ENCODE data around the gene CAMK1D. TPM values are rescaled to one million over a fixed set of nuclear protein-coding genes. Genes with fewer than 3 reads are reported as not detected.

Gene CAMK1D
- total and polyA plus RNA-seq, 2 of the 4 experiments (the other 2 are of a cell fraction) = 5.0 to 5.3 TPM

- 60% methylated on average over 1 of the region's 10 CpGs; no CpG with 5 or more reads in 1 of the 2 experiments for WGBS, 2 experiments (ENCODE audit: extremely low coverage in 2 of 2, insufficient read length in 1 of 2)
- intact Hi-C loops (cut with micrococcal nuclease) (no loop called here), dilution Hi-C loops (cut with HindIII; ENCODE audit: low sequenced_read_pairs, unreplicated experiment) (no loop called here), in situ Hi-C loops (cut with MboI; ENCODE audit: low sequenced_read_pairs) (no loop called here)
- peak overlapping the region; percentile 87 for H4K5ac ChIP-seq (ENCODE audit: low read depth, low read length)
- 0 out of 2 replicates have a peak overlapping the region, but pooled peaks have one; percentile 16 for H2BK120ac ChIP-seq (ENCODE audit: low read depth, low read length)
- TF ChIP-seq RCOR1 (IDR thresholded peaks at IDR 0.05; ENCODE audit: insufficient replicate concordance, low read length) (no peak), MAZ (IDR thresholded peaks at IDR 0.05; ENCODE audit: borderline replicate concordance, low read depth, low read length) (peak; percentile 18; the same call in 1 of the 2 replicates)
- no peak overlapping the region for H2AK5ac ChIP-seq (ENCODE audit: low read depth, low read length)
- peak; percentile 95 for ATAC-seq (ENCODE audit: low read depth)
- peaks cover 2% of the 10 kb centered on the region; the same call in 1 of the 2 replicates for H3K9me1 ChIP-seq (ENCODE audit: insufficient read depth, low read length)
- H3K36me3 ChIP-seq (ENCODE audit: control insufficient read depth, insufficient read depth, low read length) = no peaks in the 10 kb centered on the region
- H3K4me2 ChIP-seq (ENCODE audit: low read depth, low read length) = peak overlapping the region; percentile 59
- peak; percentile 64 for DNase-seq
- H3K9me3 ChIP-seq (ENCODE audit: control insufficient read depth, insufficient read depth, low read length) = no peaks in the 10 kb centered on the region
- H3K4ac ChIP-seq (ENCODE audit: low read depth, low read length) = no peak overlapping the region
- no peaks in the 10 kb centered on the region for H3K79me1 ChIP-seq (ENCODE audit: low read depth in 1 of 2, low read length in 2 of 2)
- peak overlapping the region; percentile 78 for H3K18ac ChIP-seq (ENCODE audit: low read depth, low read length)
- no peaks in the 10 kb centered on the region for H3K27me3 ChIP-seq (ENCODE audit: control insufficient read depth, insufficient read depth, low read length)
- POLR2A ChIA-PET (ENCODE audit: unreplicated experiment) = no interaction called here
- H4K8ac ChIP-seq (ENCODE audit: low read depth in 2 of 2, low read length in 2 of 2) = peak overlapping the region in 1 of 2 experiments; percentile 15; a peak in 2 of 4 replicates
- no peak overlapping the region for H3K4me3 ChIP-seq (ENCODE audit: insufficient read depth, low read depth, low read length)
- no peak overlapping the region for H3K9ac ChIP-seq (ENCODE audit: low read depth, low read length)
- peak overlapping the region; percentile 15; the same call in 1 of the 3 replicates for H2BK15ac ChIP-seq (ENCODE audit: low read depth, low read length)
- H3K56ac ChIP-seq (ENCODE audit: extremely low read depth, insufficient read depth, low read length) = no peak overlapping the region
- CTCF ChIA-PET = interaction anchor here (1.3 kb wide), 1 partner anchor 16 kb away, joined by 4 read pairs; no protein-coding TSS in a partner anchor
- H2AFZ ChIP-seq (replicated peaks; ENCODE audit: low read length, poor library complexity) = peak overlapping the region; percentile 52
- 0 out of 2 replicates have a peak overlapping the region, but pooled peaks have one; percentile 11 for H2BK20ac ChIP-seq (ENCODE audit: low read depth, low read length)
- H2BK5ac ChIP-seq (ENCODE audit: low read depth, low read length, poor library complexity, severe bottlenecking) = peak overlapping the region; percentile 49
- peak overlapping the region; percentile 15; the same call in 1 of the 2 replicates for H3K27ac ChIP-seq (ENCODE audit: insufficient read depth, low read length)
- H4K20me1 ChIP-seq (ENCODE audit: insufficient read depth, low read length) = no peaks in the 10 kb centered on the region
- no TSS peak for BruUV-seq (replicated peaks)
- no peak overlapping the region for H3K14ac ChIP-seq (replicated peaks; ENCODE audit: low read depth, low read length)
- H3K4me1 ChIP-seq (ENCODE audit: control insufficient read depth, insufficient read depth, low read length) = peaks cover 7% of the 10 kb centered on the region
- peak overlapping the region; percentile 51 for H3K23ac ChIP-seq (ENCODE audit: low read depth, low read length)
- no peak overlapping the region for H2AK9ac ChIP-seq (replicated peaks; ENCODE audit: low read depth, low read length, poor library complexity)
- H4K91ac ChIP-seq (ENCODE audit: insufficient read depth, low read depth, low read length) = no peak overlapping the region
Observed at GRCh38 chr10:12690525-12691126, 341.3 kb downstream of the CAMK1D start.

Data from IMR-90 (cell line).